GM21576 (cell line): ENCODE results near the gene SMOC1.

ENCODE experiments used
- ATAC-seq: cut with Tn5 transposase; IDR thresholded peaks from one replicate; pipeline ENCODE4 v1.9.1; 2021; ENCODE audit warnings: mild to moderate bottlenecking, moderate library complexity; ENCODE audit not compliant: unreplicated experiment

The SMOC1 gene, protein sequence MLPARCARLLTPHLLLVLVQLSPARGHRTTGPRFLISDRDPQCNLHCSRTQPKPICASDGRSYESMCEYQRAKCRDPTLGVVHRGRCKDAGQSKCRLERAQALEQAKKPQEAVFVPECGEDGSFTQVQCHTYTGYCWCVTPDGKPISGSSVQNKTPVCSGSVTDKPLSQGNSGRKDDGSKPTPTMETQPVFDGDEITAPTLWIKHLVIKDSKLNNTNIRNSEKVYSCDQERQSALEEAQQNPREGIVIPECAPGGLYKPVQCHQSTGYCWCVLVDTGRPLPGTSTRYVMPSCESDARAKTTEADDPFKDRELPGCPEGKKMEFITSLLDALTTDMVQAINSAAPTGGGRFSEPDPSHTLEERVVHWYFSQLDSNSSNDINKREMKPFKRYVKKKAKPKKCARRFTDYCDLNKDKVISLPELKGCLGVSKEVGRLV

DNA sequence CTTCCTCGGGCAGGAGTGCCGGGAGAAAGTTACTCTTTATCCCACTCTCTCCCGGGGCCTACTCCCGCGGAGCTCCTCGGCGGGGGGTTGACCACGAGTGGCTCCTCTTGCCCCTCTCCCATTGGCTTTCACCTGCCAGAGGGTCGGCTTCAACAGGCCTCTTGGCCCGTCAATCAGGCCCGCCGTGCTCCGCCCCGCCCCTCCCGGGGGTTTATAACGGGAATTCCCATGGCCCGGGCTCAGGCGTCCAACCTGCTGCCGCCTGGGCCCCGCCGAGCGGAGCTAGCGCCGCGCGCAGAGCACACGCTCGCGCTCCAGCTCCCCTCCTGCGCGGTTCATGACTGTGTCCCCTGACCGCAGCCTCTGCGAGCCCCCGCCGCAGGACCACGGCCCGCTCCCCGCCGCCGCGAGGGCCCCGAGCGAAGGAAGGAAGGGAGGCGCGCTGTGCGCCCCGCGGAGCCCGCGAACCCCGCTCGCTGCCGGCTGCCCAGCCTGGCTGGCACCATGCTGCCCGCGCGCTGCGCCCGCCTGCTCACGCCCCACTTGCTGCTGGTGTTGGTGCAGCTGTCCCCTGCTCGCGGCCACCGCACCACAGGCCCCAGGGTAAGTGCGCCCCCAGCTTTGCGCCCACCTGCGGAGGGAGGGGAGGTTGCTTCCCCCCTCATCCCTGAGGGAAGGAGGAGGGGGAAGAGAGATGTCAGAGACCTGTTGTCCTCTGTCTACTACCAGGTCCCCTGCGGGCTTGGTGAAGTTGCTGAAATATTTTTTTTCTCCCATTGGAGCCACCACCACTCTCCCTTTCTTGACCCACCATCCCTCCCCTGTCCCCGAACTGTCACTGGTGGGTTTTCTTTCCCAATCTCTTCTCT, at the start of gene SMOC1:
TSS of gene SMOC1 (plus strand) at position 242 of the 869 bp plus-strand sequence. CDS start at position 505, 263 bp downstream.
- no peak for ATAC-seq

DNA sequence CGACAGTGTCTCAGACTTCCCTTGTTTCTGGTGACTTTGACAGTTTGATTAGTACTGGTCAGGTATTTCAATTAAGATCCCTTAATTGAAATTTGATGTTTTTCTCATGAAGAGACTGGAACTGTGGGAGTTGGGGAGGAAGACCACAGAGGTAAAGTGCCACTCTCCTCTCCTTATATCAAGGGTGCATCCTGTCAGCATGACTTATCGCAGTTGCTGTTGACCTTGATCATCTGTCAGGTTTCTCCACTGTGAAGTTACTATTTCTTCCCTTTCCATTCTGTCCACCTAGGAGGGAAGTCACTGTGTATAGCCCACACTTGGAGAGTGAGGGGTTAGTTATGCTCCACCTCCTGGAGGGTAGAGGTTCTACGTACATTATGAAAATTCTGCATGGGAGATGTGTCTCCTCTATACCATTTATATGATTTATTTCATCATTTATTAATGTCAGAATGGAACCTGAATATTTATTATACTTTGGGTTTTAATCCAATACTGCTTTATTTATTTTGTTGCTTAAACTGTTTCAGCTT, 40.3 kb upstream of the SMOC1 start:
- ATAC-seq: no peak

DNA sequence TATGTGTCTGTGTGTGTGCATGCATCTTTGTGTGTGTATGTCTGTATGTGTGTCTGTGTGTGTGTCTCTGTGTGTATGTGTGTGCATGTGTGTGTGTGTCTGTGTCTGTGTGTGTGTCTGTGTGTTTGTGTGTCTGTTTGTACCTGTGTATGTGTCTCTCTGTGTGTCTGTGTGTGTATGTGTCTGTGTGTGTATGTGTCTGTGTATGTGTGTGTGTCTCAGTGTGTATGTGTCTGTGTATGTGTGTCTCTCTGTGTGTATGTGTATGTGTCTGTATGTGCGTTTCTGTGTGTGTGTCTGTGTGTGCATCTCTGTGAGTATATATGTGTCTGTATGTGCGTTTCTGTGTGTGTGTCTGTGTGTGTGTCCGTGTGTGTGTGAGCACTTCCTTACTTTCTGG, 39.6 kb upstream of the SMOC1 start:
- no peak for ATAC-seq

DNA sequence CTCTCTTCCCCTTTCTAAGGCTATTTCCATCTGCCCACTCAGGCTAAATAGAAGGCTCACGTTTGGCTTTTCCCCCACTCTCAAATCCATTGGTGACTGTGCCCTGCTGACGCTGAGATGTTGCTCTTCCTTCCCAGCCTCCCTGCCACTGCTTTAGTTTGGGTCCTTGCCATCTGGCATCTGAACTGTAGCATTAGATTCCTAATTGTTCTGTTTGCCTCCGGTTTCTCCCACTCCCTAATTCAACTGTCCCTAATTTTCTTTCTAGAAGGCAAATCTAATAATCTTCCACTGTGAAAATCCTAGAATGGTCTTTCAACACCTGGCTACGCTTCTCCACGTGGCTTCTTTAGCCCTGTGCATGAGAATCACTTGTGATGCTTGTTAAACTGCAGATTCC, 37.6 kb upstream of the SMOC1 start:
- no peak for ATAC-seq

DNA sequence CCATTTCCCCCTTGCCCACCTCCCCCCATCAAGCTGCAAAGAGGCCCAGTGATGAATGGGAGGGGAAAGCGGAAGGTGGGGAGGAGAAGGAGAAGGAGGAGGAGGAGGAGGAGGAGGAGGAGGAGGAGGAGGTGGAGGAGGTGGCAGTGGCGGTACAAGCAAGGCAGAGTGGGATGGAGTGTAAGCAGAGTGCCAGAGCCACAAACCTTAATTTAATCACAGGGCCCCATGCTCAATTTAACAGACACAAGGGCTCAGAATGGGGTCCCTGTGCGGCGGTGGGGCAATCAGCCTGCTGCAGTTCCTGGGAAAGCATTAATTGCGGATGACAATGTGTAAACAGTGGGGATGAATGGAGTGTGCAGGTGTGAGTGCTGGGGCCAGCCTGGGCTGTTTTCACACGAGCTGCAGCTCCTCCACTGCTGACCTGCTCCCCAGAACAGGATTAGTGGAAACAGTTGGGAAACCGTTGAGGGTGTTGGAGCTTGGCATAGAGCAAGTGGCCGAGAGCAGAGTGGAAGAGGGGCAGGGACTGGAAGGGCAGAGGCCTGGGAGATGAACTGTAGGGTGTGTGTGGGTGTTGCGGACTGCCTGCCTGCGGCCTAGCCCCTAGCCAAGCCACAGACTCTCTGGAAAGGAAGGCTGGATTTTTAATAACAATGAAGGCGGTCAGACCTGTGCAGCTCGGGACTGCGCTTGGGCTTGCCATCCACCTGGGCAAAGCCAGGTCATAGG, 36.4 kb upstream of the SMOC1 start:
- ATAC-seq: no peak

DNA sequence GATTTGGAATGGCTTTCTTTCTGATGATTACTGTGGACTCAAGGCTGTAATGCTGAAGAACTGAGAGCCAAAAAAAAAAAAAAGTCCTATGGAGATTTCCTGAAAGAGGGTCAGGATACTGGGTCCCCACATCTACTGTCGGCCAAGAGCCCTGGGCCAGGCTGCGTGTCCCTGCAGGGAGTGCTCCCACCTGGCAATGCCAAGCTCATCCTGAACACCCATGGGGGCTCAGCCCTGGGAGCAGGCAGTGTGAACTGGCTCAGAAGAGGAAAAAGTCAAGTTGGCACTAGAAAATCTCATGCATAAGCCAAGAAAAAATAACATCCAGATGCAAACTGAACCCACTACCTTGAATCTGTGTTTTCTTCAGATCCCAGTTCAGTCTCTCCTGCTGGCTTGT, 35.0 kb upstream of the SMOC1 start:
- no peak for ATAC-seq

DNA sequence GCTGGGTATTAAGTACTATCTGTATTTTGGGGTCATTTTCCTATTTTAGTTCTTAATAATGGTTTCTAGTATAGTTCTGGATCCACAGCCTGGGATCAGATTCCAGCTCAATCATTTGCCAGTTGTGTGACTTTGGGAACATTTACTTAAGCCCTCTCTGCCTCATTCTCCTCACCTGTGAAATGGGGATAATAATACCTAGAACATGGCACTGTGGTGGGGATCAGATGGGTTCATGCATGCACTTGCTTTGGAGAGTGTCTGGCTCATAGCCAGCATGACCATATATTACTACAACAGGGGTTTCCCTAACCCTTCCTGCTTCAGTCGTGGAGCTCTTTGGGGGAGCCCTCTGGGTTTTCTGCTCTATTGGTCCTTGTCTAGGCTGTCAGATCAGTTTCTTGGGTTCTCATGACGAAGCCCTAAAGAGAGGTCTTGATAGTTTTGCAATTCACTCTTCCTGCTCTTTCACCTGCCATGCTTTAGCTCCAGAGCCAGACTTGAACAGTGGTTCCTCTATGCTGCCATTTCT, 34.1 kb upstream of the SMOC1 start:
- ATAC-seq: no peak

DNA sequence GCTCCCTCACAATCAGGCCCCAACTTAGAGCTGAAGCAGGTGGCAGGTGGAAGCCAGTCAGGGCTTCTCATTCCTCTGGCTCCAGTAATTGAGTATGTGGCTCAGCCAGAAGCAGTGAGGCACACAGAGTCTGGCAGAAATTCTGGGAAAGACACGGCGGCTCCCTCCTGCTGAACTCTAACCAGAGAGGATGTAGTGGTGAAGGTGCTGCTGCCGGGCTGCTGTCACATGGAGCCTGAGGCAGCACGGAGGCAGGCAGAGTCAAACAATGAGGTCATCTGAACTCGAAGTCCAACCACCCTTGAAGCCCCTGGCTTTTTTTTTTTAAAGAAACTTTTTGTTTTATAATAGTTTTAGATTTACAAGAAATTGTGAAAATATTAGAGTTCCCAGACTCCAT, 33.4 kb upstream of the SMOC1 start:
- no peak for ATAC-seq

DNA sequence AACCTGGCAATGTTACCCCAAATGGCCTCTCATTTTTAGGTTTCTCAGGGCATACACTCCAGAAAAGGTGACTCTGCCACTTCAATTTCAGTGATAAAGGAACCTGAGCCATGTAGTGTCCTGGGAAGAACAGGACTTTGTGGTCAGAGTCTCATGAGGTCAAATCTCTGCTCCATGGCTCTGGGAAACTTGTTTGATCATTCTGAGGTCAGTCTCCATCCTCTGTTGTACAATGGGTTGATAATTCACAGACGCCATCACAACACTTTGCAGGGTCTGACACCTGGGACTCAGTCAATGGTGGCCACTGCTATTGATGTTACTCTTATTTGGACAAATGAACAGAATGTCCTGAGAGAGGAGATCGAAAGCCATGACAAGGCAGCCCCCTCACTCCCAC, 31.1 kb upstream of the SMOC1 start:
- ATAC-seq: no peak

DNA sequence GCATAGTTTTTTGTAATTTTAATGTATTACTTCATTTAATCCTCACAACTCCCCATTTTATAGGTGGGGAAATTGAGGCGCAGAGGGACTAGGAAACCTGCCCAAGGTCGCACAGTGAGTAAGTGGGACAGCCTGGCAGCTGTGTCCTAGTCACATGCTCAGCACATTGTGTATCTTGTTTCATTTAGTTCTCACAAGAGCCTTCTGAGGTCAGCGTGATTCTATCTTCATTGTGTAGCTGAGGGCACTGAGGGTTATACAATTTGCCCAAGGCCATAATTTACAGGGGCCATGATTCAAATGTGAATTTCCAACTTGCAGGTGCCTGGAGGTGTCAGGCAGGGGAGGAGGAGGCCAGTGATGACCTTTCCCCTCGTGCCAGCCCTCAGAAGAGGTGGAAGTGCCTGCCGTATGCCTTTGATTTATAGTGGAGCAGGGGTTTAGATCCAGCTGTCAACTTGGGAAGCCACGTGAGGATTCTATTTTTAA, 30.3 kb upstream of the SMOC1 start:
- no peak for ATAC-seq

DNA sequence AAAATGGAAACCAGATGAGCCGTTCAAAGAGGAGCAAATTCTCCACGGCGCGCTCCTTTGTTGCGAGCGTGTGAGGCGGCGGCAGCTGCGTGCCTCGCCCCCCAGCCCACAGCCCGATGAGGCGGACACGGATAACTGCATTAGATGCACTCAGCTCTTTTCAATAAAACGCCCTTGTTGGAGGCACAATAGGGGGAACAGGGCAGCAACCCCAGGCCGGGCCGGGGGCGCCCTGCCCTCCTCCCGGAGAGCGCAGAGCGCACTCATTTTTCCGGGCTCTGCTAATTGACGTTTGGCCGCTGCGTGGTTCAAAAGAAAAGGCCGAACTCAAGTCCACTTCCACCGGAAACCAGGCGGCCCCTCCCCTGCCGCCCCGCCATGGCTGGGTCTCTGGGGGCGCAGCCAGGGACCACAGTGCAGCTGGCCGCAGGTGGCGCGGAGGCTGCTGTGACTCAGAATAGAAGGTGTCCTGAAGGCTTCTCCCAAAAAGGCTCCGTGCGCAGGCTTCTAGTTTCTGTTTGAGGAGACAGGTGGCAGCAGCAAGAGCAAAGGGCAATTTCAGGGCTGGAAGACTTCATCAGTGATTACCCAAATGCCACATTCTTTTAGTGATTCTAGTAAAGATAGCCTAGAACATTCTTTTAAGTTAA, 29.0 kb upstream of the SMOC1 start:
- ATAC-seq: no peak

DNA sequence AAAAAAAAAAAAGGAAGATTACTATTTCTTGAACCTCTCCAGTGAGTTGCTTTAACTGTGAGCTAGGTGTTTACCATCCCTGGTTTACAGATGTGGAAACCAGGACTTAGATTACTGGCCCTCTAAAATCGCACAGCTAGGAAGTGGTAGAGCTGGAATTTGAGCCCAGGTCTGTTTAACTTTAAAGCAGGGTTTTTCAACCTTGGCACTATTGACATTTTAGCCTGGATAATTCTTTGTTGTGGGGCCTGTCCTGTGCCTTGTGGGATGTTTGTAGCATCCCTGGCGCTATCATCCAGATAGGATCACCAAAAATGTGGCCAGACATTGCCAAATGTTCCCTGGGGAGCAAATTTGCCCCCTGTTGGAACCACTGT, 28.5 kb upstream of the SMOC1 start:
- no peak for ATAC-seq

DNA sequence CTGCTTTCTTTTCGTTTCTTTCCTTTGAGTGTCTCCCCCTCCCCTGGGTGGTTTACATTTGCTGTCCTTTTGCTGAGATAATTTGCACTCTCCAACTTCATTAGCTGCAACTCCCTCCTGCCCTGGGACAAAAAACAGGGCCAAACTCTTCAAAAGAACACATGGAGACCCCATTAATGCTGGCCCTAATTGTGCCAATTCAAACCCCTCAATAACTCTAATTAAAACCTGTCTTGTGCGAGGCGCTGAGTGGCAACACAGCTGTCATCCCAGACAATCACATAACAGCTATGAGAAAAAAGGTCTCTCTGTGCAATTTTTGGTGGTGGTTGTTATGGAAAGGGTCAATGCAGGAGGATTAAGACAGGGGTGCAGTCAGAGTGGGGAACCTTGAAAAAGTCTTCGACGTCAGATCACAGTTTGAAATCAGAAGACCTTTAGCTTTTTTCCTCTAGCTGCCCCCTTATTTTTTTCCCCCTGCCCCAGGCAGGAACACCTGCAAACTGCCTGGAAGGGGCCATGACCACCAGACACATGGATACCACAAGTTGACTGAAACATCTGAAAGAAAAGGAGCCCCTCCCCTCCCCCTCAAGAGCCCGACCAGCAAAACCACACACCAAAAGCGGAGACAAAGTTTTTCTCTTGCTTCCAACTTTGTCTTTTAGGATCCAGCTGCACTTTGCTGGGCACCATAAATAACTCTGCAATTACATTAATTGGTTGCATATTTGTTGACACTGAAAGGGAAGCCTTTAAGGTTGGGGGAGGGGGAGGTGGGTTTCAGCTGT, 26.5 kb upstream of the SMOC1 start:
- ATAC-seq: no peak

DNA sequence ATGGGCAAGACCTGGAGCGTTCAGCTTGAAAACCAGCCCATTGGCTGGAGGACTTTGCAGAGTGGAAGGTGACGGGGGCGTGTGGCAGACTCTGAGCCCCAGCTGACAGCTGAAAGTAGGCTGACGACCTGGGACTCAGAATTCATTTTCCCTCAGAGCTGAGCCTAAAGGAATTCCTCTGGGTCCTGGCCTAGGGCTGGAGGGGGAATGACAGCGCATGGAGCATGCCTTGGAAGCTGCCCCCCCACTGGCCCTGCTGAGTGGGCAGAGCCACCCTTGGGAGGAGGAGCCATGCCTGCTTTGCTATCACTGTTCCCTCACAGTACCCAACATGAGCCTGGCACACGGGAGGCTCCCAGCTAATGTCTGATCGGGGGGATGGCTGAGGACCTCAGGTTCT, 25.4 kb upstream of the SMOC1 start:
- ATAC-seq: no peak

DNA sequence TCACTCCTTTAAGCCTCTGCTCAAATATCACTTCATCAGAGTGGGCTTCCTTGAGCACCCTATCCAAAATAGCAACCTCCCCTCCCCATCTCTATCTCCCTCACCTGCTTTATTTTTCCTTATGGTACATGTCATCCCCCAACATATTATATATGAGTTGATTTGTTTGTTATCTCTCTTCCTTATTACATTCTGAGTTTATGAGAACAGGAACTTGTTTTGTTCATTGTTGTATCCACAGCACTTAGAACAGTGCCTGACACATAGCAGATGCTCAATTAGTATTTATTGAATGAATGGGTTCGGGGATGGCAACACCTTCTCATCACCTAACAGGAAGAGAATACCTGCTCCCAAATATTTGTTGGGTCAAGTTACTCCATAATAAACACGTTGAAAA, 24.6 kb upstream of the SMOC1 start:
- ATAC-seq: no peak

DNA sequence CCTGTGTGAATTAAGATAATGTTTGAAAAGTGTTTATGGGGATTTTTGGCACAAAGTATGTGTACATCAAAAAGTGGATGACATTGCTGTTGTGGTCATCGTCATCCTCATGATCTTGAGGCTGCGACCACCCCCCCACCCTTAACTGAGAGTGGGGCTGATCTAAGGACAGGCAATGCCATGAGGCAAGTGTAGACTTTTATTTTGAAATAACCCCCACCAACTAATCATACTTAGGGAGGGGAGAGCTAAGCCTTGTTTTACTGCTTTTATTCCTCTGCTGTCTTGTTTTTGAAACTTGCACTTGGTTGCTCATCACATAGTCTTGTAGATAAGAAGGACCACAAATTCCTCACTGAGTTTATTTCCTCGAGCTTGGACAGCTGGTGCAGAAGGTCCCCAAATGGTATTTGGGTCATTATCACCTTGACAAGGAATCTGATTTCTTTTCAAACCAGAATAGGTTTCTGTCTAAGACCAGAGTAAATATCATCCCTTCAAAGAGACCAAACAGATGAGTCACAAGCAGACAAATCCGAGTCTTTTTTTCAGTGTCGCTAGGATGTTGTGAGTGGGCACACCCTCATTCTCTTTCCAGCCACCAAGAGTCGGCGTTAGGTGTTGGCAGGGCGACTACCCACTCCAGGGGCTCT, 23.9 kb upstream of the SMOC1 start:
- ATAC-seq: no peak

DNA sequence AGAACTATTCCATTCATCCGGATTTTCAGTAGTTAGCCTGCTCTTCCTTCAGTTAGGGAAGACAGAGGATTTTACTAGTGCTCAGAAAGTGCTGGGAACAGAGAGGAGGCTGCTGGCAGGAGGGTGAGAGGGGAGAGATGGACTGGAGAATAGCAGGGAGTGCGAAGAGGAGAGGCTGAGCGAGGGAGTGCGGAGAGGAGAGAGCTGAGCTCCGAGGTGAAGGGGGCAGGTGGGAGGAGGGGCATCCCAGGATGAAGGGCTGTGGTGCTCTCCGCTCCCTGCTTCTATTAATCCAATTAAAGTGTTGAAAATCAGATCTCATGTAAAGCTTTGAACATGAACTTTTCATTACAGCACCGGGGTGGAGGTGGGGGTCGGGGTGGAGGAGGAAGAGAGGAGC, 20.4 kb upstream of the SMOC1 start:
- ATAC-seq: no peak

DNA sequence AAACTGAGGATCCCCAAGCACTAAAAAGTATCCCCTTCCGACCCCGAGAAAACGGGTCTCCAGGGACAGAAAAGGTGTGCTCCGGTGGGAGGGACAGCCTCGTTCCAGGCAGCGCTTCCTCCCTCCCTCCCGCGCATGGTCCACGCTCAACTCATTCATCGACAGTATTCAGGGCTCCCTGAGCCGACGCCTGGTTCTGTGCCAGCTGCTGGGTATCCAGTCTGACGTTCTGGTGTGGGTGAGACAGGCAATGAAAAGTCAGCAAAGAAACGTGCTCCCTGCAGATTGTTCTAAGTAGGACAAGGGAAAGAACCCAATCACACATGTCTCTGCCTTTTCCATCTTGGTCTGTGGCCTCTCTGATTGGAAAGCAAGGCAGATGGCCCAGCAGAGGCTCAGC, 19.6 kb upstream of the SMOC1 start:
- no peak for ATAC-seq

DNA sequence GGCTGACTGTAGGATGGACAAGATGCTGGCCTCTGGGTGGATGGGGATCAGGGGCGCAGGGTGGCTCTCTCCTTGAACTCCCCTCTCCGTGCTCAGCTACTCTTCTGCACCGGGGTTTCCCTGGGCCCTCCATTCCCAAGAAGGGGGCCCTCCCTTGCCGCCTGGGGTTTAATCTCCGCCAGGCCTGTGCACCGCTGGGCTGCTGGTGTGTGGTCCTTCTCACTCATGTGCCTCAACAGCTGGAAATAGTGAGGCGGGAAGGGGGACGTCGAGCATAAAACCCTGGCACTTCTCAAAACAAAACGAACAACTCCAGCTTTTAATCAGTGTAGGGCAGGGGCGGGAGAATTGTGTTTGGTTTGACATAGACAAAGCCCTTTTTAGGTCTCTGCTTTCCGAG, 19.0 kb upstream of the SMOC1 start:
- ATAC-seq: no peak
